ENCODE measurements around the gene HOXA4.

HOXA4 gene

GRCh38 chr7:27171325-27171636 lies 40.7 kb upstream of the HOXA4 start:
- H3K36me3 ChIP-seq (replicated peaks) = no peaks in the 10 kb centered on the region
- DNase-seq = no peak
- no peak overlapping the region for H3K27ac ChIP-seq
- in situ Hi-C loops (cut with HindIII; ENCODE audit: low pct_ligation_motif_present, low sequenced_read_pairs) = no loop called here
- TF ChIP-seq CTCF (IDR thresholded peaks at IDR 0.05; ENCODE audit: low read depth, low read length, missing control alignments) = no peak
- H3K4me3 ChIP-seq (ENCODE audit: low read depth, low read length) = no peak overlapping the region
- peaks cover 98% of the 10 kb centered on the region for H3K27me3 ChIP-seq (replicated peaks)

- no peak overlapping the region for H3K4me3 ChIP-seq (ENCODE audit: low read depth, low read length)
- H3K27ac ChIP-seq = no peak overlapping the region
- H3K27me3 ChIP-seq (replicated peaks) = peaks cover 98% of the 10 kb centered on the region
- no peak for DNase-seq
- in situ Hi-C loops (cut with HindIII; ENCODE audit: low pct_ligation_motif_present, low sequenced_read_pairs) = no loop called here
- no peak for TF ChIP-seq CTCF (IDR thresholded peaks at IDR 0.05; ENCODE audit: low read depth, low read length, missing control alignments)
- no peaks in the 10 kb centered on the region for H3K36me3 ChIP-seq (replicated peaks)
Measured at GRCh38 chr7:27170426-27171324, 40.1 kb upstream of the HOXA4 start.

- H3K27ac ChIP-seq = no peak overlapping the region
- no peak for TF ChIP-seq CTCF (IDR thresholded peaks at IDR 0.05; ENCODE audit: low read depth, low read length, missing control alignments)
- H3K36me3 ChIP-seq (replicated peaks) = no peaks in the 10 kb centered on the region
- H3K4me3 ChIP-seq (ENCODE audit: low read depth, low read length) = no peak overlapping the region
- in situ Hi-C loops (cut with HindIII; ENCODE audit: low pct_ligation_motif_present, low sequenced_read_pairs) = loop anchor here (10.0 kb wide), 1 partner anchor 795 kb away; no protein-coding TSS in a partner anchor
- H3K27me3 ChIP-seq (replicated peaks) = peaks cover 98% of the 10 kb centered on the region
- DNase-seq = no peak
Measured at GRCh38 chr7:27169658-27170425, 39.3 kb upstream of the HOXA4 start.

GRCh38 chr7:27168265-27168947 lies 37.8 kb upstream of the HOXA4 start:
- Histone ChIP-seq H3K36me3 (replicated peaks) (no peaks in the 10 kb centered on the region), H3K4me3 (ENCODE audit: low read depth, low read length) (no peak overlapping the region), H3K27me3 (replicated peaks) (peaks cover 98% of the 10 kb centered on the region), H3K27ac (no peak overlapping the region)
- TF ChIP-seq CTCF (IDR thresholded peaks at IDR 0.05; ENCODE audit: low read depth, low read length, missing control alignments) = no peak
- DNase-seq = no peak
- in situ Hi-C loops (cut with HindIII; ENCODE audit: low pct_ligation_motif_present, low sequenced_read_pairs) = loop anchor here (10.0 kb wide), 1 partner anchor 794 kb away; no protein-coding TSS in a partner anchor

- in situ Hi-C loops (cut with HindIII; ENCODE audit: low pct_ligation_motif_present, low sequenced_read_pairs) = loop anchor here (10.0 kb wide), 1 partner anchor 793 kb away; no protein-coding TSS in a partner anchor
- Histone ChIP-seq H3K4me3 (ENCODE audit: low read depth, low read length) (no peak overlapping the region), H3K27ac (no peak overlapping the region), H3K36me3 (replicated peaks) (no peaks in the 10 kb centered on the region), H3K27me3 (replicated peaks) (peaks cover 98% of the 10 kb centered on the region)
- no peak for TF ChIP-seq CTCF (IDR thresholded peaks at IDR 0.05; ENCODE audit: low read depth, low read length, missing control alignments)
- no peak for DNase-seq
Measured at GRCh38 chr7:27167916-27168264, 37.3 kb upstream of the HOXA4 start.
